Activated gamma-delta T cell treated with anti-CD3 and anti-CD28 coated beads, Interleukin-2, amount 50 U/mL, for 16 hours (primary cell): ENCODE results near the gene TXLNB.

Source experiments
- DNase-seq: peaks from one replicate; pipeline ENCODE4 v3.0.0-alpha.2; 2020; ENCODE audit warnings: low read depth

The TXLNB gene

GRCh38 chr6:139270249-139270648 lies 21.5 kb downstream of the TXLNB start:
- DNase-seq, result no peak

- no peak for DNase-seq
Observed at GRCh38 chr6:139265512-139266190, 26.1 kb downstream of the TXLNB start.

GRCh38 chr6:139262519-139263300 lies 29.1 kb downstream of the TXLNB start:
- no peak for DNase-seq

GRCh38 chr6:139257821-139258398 lies 33.9 kb downstream of the TXLNB start:
- no peak for DNase-seq

- no peak for DNase-seq
Observed at GRCh38 chr6:139257291-139257690, 34.5 kb downstream of the TXLNB start.

GRCh38 chr6:139256087-139256486 lies 35.7 kb downstream of the TXLNB start:
- DNase-seq, result no peak

GRCh38 chr6:139254196-139254595 lies 37.6 kb downstream of the TXLNB start:
- no peak for DNase-seq

GRCh38 chr6:139253656-139254055 lies 38.1 kb downstream of the TXLNB start:
- no peak for DNase-seq

- DNase-seq, result no peak
Observed at GRCh38 chr6:139251691-139252390, 40.0 kb downstream of the TXLNB start.

GRCh38 chr6:139251045-139251690 lies 40.6 kb downstream of the TXLNB start:
- DNase-seq, result no peak

- peak; percentile 13 for DNase-seq
Observed at GRCh38 chr6:139250296-139251044, 41.3 kb downstream of the TXLNB start.

GRCh38 chr6:139249395-139249794 lies 42.4 kb downstream of the TXLNB start:
- DNase-seq, result no peak

- no peak for DNase-seq
Observed at GRCh38 chr6:139248911-139249310, 42.9 kb downstream of the TXLNB start.

- no peak for DNase-seq
Observed at GRCh38 chr6:139247618-139248017, 44.2 kb downstream of the TXLNB start.

GRCh38 chr6:139243536-139243935 lies 48.3 kb downstream of the TXLNB start:
- no peak for DNase-seq

GRCh38 chr6:139242457-139243240 lies 49.1 kb downstream of the TXLNB start:
- DNase-seq, result no peak

GRCh38 chr6:139240161-139241010 lies 51.4 kb downstream of the TXLNB start:
- no peak for DNase-seq

GRCh38 chr6:139239064-139239463 lies 52.7 kb downstream of the TXLNB start:
- no peak for DNase-seq

- DNase-seq, result no peak
Observed at GRCh38 chr6:139236105-139236504, 55.7 kb downstream of the TXLNB start.

GRCh38 chr6:139235661-139236060 lies 56.1 kb downstream of the TXLNB start:
- DNase-seq, result no peak
